PFSK-1 (cell line): ENCODE data around the gene ATP6V0D1.

Experiments used
- FOXP2 ChIP-seq: optimal IDR thresholded peaks from 2 replicates; pipeline ENCODE3; 2011; ENCODE audit warnings: borderline replicate concordance, control low read depth, inconsistent platforms; ENCODE audit not compliant: insufficient read depth; ENCODE audit errors: extremely low read length, extremely low read depth
- POLR2AphosphoS5 ChIP-seq: IDR thresholded peaks from 2 replicates; pipeline ENCODE4 v1.6.1; 2012; ENCODE audit warnings: low read depth, mild to moderate bottlenecking, control low read depth, low read length, moderate library complexity
- REST ChIP-seq, 2 experiments: IDR thresholded peaks; 2 replicates each; pipeline versions ENCODE4 v1.6.1 to v1.8.0; 2011 to 2012; ENCODE audit warnings: low read depth in 2 of 2, low read length in 2 of 2, control low read depth in 1 of 2, inconsistent platforms in 1 of 2, mild to moderate bottlenecking in 1 of 2, moderate library complexity in 1 of 2; ENCODE audit not compliant: insufficient read depth in 1 of 2
- SIN3A ChIP-seq: IDR thresholded peaks from 2 replicates; pipeline ENCODE4 v1.6.1; 2012; ENCODE audit warnings: mild to moderate bottlenecking, low read length, moderate library complexity, borderline replicate concordance; ENCODE audit not compliant: insufficient read depth
- TAF1 ChIP-seq: IDR thresholded peaks from 2 replicates; pipeline ENCODE4 v1.6.1; 2012; ENCODE audit warnings: low read length, control low read depth, borderline replicate concordance; ENCODE audit not compliant: insufficient read depth

The ATP6V0D1 gene

DNA sequence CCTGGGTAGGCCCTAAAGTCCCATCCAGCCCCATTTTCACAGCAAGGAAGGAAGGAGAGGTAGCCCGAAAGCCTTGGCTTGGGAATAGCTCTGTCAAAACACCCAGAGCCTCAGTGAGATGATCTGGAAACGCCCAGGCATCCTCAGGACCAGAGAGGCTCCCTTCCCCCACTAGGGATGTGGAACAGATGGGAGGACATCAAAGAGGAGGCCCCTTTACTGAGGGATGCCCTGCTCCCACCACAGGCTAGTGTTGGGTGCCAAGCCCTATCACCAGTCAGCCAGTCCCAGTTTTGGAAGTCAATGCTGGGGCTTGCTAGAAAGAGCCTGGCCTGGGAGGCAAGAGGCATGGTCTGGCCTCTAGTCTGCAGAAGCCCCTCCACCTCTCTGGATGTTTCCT, 92.4 kb downstream of the ATP6V0D1 start:
- TF ChIP-seq FOXP2 (no peak), REST (IDR thresholded peaks at IDR 0.05; ENCODE audit: insufficient read depth in 1 of 2, low read depth in 2 of 2, low read length in 2 of 2) (no peak), TAF1 (no peak), SIN3A (no peak), POLR2AphosphoS5 (no peak)

- TF ChIP-seq REST (IDR thresholded peaks at IDR 0.05; ENCODE audit: insufficient read depth in 1 of 2, low read depth in 2 of 2, low read length in 2 of 2) = no peak
- TF ChIP-seq POLR2AphosphoS5 = no peak
- TF ChIP-seq SIN3A = no peak
- TF ChIP-seq FOXP2 = no peak
- no peak for TF ChIP-seq TAF1
Observed at GRCh38 chr16:67388191-67388590, 92.8 kb downstream of the ATP6V0D1 start.
